CD4-positive, alpha-beta T cell treated with Interferon alpha-2 for 1 hour (primary cell): ENCODE measurements around the gene GCAT.

Experiments
- DNase-seq, 2 donors: peaks; one replicate each; pipeline ENCODE4 v3.0.0-alpha.2; 2020 to 2022

The GCAT gene

DNA sequence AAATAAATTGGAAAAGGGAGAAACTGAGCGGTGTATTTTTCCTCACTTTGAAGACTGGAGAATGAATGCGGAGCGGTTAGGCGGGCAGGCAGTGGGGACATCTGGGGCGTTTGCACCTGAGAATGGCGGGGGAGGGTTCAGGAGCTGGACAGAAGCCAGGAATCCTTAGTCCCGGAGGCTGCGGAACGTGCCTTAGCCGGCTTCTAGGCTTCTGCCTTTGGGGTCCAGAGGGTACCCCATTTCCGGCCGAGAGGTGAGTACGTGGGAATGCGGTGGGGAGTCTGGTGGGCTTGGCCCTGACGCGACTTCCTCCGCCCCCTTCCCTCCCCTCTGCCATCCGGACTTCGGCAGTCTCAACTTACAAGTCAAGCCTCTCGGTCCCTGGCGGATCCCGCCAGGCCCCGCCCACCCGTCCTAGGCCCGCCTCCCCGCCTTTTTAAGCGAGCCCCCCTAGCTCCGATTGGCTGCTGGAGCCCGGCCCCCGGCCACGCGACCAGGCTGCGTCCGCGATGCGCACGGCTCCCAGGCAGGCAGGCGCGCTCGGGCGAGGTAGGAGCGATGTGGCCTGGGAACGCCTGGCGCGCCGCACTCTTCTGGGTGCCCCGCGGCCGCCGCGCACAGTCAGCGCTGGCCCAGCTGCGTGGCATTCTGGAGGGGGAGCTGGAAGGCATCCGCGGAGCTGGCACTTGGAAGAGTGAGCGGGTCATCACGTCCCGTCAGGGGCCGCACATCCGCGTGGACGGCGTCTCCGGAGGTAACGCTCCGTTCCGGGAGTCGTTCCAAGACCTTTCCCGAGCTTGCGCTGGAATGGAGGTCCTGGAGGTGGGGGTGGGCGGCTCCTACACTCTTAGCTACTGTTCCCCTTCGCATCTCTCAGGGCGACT, at the start of gene GCAT:
Gene GCAT, plus strand, starts transcription at position 525 of the 884 bp plus-strand sequence. Its CDS starts 34 bp downstream, at position 559.
- peak; percentile 88 to 92 for DNase-seq

DNA sequence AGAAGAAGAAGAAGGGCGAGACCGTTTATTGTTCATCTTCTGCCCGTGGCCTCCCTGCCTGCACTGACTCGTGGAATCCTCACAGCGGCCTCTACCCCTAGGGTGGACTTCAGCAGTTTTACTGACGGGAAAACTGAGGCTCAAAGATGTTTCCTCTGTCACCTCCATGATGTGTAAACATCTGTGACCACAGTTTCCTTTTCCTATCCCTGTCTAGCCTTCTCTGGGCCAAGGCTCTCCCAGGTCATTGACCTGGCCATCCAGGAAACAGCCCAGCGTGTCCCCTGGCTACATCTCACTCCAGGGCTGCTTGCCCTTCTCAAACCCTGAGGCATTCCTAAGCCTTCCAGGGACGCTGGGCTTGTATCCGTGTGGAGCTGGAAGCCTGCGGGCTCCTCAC, 49.0 kb upstream of the GCAT start:
- DNase-seq, result no peak

DNA sequence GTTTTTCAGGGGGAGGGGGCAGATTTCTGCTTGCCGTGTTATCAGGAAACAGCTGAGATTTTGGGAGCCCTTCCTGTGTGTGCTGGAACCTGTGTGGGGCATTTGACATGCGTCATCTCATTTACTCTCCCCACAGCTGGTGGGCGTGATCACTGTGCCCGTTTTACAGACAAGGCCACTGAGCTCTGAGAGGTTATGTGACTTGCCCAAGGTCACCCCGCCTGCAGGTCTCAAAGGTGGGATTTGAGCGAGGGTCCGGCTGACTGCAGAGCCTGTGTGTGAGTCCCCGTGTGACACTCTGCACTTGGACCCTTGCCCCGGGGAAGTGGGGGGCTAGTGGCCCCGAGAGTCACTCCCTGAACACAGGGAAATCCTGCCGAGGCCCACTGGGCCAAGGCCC, 48.5 kb upstream of the GCAT start:
- DNase-seq, result no peak

DNA sequence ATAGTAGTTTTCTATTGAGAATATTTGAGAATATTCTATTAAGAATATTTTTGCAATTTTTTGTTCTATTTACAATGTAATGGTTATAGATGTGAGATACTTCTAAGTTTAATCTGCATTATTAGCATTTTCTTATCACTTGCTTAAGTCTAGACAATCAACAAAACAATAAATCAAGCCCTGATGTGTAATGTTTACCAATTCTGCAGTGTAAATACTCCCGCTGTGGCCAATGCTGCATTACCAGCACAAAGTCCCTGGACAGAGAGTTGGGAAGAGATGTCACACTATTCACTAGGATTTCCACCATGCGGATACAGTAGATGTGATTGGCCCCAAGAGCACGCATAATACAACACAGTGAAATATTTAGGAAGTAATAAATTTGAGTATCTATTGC, 47.6 kb upstream of the GCAT start:
- no peak for DNase-seq

DNA sequence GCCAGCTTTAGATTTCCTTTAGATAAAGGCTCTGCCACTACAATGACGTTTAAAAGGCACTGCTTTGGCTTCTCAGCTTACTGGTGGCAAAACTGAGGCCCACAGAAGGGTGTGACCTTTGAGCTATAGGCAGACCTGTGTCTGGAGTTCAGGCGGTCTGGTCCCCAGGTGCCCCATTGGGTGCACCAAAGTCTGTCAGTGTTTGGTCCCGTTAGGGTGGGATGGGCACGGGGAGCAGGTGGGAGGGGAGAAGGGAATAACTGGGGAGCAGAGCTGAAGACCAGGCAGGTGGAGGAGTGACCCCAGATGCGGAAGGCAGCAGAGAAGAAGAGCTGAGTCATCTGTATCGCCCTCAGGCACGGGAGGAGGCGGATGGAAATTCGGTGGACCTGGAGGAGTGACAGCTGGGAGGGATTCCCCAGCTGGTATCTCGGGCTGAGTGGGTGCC, 45.3 kb upstream of the GCAT start:
- no peak for DNase-seq

DNA sequence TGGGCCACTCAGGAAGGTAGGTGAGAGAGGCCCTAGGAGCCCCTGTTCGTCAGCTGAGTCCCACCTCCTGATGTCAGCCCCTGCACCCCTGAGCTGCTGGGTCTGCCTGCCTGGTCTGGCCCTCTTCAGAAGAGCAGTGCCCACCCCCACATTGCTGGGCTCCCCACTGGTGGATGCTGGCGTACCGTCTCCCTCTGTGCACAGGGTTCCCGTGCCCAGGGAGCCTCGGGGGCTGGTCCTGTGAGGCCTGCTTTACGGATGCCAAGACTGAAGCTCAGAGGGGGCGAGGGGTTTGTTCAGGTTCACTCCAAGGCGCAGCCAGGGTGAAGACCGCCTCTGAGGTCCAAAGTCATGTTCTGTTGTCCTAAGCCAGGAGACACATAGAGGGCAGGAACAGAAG, 44.7 kb upstream of the GCAT start:
- DNase-seq, result no peak

DNA sequence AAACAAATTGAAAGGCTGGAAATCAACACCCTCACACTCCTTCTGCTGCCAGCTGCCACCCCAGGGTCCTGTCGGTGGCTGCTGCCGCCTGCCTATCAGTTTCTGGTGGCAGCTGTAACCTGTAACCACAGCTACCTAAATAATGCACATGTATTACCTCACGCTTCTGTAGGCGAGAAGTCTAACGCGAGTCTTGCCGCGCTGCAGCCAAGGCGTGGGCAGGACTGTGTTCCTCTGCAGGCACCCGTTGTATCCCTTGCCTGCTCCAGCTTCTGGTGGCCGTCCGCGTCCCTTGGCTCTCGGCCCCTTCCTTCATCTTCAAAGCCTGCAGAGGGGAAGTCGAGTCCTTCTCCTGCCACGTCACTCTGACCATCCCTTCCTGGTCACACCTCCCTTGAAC, 44.1 kb upstream of the GCAT start:
- no peak for DNase-seq

DNA sequence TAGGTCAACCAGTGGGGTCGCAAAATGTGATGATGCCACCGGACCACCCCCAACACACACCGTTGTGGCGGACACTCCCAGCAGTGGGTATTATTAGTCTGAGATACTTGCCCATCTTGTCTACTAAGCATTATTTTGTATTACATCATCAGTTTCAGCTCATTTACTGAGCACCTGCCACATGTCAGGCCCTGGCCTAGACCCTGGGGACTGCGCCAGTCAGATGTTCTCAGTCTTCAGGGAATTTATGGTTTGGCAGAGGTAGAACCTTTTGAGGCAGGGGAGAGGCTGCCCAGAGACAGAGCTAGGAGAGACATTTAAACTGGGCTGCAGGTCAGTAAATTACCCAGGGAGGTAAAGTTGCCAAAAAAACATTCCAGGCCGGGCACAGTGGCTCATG, 43.1 kb upstream of the GCAT start:
- DNase-seq, result no peak

DNA sequence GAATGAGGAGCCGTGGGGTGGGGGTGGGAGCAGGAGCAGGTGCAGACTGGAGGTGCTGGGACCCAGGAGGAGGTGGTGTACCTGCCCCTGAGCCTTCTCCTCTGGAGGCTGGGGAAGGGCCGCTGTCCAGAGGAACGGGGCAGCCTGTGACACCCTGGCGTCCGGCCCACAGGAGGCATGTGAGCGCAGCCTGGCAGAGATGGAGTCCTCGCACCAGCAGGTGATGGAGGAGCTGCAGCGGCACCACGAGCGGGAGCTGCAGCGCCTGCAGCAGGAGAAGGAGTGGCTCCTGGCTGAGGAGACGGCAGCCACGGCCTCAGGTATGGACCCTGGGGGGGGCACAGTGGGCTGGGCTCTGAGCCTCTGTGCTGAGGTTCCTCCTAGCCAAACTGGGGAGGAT, 42.2 kb upstream of the GCAT start:
- DNase-seq, result no peak

DNA sequence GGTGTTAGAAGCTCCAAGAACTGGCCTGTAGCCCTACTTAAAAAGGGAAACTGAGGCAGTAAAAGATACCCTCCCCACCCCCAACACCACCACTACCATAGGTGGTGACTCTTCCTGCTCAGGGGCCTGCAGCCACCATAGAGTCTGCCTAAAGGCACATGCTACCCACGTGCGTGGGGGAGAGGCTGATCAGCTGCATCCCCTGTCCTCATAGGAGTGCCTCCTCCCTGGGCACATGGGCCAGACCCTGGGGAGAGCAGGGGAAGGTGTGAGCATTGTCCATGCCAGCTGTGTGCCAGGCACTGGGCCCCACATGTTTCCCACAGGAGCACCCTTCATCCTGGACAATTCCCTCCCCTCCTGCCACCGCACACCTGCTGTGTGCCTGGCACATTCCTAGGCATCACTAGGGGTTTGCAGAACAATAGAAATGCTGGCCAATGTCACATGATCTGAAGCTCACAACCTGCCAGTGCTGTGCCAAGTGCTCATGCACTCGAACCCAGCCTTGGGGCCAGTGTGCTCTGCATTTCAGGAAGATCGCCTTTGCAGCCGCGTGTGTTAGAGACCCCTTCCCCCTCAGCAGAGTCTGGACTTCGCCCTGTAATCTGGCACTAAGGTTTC, 41.7 kb upstream of the GCAT start:
- no peak for DNase-seq

DNA sequence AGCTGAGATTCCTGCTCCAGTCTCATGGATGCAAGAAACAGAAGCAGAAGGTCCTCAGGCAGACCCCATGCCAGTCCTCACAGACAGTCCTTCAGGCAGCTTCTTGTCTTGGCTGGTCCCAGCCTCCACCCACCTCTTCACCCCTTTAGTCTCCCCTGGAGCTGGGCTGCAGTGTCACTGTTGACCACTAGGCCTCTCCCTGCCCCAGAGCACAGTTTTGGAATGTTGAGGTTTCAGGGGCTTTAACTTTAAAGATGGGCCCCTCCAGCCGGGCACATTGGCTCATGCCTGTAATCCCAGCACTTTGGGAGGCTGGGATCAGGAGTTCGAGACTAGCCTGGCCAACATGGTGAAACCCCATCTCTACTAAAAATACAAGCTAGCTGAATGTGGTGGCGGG, 39.5 kb upstream of the GCAT start:
- no peak for DNase-seq

DNA sequence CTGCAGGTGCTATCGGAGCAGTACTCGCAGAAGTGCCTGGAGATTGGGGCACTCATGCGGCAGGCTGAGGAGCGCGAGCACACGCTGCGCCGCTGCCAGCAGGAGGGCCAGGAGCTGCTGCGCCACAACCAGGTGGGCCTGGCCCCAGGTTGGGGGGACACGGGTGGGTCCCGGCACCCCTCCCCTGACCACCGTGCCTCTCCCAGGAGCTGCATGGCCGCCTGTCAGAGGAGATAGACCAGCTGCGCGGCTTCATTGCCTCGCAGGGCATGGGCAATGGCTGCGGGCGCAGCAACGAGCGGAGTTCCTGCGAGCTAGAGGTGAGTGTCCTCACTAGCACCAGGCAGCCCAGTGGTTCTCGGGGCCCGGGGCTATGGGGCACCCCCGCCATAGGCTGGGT, 38.7 kb upstream of the GCAT start:
- no peak for DNase-seq

DNA sequence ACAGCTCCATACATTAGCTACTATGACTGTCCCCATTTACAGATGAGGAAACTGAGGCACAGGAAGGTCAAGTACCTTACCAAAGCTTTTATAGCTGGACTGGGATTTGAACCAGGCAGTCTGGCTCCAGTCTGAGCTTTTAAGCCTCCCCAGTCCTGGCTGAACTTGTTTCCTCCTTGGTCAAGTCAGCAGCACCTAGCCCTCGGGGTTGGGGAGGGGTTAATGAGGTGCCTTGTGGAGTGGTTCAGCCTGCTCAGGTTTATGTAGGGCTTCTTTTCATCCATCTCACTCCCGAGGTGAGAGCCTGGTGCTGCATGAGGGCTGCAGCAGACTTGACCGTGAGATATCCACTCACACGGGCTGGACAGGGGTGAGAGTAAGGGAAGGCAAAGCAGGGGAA, 36.7 kb upstream of the GCAT start:
- no peak for DNase-seq

DNA sequence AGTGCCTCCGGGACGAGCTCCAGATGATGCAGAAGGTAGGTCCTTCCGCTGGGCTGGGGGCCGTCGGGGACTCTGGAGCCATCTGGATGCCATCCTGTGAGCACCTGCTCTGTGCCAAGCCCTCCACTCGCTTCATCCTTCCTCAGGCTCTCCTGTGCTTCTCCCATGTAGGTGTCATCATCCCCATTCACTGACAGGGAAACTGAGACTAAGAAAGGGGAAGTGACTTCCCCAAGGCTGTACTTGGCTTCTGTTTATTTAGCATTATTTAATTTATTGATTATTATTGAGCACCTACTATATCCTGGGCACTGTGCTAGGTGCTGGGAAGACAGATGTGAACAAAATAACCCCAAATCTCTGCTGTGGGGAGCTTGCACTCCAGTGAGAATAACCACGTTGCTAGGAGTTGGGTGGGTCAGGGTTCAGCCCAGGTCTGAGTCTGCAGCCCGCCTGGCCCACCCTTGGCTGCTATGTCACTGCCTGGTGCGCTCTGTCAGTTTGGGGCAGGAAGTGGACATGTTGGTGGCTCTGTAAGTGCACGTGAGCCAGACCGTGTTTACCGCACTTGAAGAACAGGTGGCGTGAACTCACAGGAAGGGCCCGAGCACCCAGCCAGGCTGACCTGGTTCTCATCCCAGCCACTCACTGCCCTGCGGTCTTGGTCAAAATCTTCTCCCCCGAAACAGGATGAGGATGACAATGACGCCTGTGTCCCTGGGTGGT, 35.9 kb upstream of the GCAT start:
- DNase-seq, result no peak

DNA sequence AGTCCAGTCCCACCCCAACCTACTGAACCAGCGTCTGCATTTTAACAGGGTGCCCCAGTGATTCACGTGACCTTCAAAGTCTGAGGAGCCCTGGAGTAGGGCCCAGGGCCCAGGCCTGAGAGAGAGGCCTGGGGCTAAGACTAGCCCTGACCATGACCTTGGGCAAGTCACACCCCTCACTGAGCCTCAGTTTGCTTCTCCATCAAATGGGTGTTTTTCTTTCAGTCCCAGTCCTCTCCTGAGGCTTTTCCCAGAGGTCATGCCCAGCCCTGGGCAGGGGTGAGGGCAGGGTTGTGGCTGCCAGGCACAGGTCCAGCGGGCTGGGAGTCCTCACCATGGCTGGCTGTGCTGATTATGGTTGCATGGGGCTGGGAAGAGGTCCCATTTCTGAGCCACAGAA, 33.0 kb upstream of the GCAT start:
- no peak for DNase-seq

DNA sequence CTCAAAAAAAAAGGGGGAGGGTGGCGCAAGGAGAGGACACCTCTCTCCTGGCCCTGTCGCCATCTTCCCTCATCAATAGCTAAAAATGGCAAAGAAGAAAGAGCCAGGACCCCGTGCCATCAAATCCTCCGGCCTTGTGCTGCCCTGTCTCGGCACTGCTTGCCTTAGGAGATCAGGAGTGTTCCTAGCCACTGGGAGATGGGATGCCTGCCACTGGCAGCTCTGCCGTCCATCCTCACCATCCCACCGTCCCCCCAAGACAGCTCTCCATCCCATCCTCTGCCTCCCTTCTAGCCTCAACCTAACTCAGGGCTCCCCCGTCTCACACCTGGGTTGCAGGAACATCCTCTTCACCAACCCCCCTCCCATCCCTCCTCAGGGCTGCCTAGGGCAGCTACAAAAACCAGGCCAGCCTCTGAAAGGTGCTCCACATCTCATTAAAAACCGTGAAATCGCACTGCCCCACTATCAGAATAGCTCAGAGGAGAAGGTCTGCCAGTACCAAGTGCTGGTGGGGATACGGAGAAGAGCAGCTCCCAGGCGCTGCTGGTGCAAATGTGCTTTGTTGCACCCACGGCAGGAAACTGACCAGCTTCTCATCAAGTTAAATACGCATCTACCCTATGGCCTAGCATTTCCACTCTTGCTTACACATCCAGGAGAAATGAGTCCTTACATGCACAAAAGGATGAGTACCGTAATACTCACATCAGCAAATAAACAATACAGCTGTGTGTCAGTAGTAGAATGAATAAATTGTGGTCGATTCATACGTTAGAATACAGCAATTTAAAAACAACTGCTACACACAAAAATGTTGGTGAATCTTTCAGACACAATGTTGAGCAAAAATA, 31.7 kb upstream of the GCAT start:
- DNase-seq, result no peak

DNA sequence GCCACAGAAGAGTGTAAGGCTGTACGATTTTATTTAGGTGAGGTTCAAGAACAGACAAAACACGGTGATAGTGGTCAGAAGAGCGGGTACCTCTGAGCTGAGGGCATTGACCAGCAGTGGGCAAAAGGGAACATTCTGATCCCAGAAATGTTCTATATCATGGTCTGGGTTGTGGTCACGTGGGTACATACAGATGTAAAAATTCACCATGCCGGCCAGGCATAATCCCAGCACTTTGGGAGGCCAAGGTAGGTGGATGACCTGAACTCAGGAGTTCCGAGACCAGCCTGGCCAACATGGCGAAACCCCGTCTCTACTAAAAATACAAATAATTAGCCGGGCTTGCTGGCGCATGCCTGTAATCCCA, 31.1 kb upstream of the GCAT start:
- DNase-seq, result no peak

DNA sequence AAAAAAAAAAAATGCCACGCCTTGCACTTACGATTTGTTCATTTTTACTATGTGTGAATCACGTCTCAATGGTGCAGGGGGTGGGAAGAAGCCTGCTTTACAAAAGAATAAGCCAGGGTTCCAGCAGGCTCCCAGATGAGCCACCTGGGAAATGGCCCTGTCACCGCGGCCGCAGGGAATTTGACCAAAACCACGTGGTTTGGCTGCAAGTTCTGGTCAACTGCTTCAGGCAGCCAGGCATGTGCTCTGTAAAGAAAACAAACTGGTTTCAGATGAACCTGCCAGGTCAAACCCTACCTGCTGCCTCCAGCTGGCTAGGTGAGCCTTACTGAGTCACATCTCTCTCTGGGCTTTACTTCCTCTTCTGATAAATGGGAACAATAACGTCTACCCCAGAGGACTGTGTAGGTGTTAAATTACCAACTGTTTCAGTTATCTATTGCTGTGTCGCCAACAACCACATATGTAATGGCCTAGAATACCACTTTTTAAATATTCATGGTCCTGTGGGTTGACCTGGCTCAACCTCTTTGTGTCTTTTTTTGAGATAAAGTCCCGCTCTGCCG, 30.5 kb upstream of the GCAT start:
- DNase-seq, result no peak

DNA sequence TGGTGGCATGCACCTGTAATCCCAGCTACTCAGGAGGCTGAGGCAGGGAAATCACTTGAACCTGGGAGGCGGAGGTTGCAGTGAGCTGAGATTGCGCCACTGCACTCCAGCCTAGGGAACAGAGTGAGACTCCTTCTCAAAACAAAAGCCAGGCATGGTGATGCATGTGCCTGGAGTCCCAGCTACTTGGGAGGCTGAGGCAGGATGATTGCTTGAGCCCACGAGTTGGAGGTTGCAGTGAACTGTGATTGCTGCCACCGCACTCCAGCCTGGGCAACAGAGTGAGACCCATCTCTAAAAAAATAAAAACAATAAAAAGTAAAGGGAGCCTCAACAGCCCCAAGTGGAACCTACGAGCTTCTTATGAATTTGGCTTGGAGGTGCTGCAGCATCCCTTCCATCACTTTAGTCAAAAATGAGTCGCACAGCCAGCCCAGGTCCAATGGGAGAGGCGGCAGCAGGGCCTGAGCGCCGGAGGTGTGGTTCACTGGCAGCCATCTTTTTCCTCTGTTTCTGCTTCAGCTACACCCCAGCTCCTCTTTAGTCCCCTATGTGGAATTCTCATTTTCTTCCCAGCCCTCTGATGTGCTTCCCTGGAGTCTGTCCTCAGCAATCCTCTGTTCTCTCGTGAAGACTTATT, 29.2 kb upstream of the GCAT start:
- DNase-seq, result no peak

DNA sequence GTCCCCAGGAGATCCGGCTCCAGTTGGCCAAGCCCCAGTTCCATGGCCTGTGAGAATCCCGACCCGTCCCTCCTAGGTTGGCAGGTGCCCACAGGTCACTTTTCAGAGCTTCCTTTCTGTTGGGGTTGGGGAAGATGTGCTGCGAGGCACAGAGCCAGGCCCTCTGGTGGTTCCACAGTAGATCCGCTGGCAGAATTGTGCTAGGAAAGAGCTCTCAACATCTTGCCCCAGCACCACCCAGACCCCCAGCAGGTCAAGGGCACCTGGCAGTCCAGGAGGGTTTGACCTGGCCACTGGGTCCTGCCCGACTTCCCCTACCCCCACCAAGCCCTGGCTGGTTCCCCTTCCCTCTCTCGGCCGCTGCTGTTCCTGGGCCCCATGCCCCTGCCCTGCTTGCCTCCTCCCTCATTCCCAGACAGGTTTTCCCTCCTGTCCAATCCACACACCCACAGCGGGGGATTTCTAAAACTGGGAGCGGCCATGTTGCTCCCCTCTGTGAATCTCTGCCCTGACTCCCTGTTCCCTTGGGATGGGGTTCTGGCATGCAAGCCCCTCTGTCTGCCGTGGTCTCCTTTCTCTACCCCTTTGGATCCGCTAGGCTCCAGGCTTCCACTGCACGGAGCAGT, 26.2 kb upstream of the GCAT start:
- no peak for DNase-seq

DNA sequence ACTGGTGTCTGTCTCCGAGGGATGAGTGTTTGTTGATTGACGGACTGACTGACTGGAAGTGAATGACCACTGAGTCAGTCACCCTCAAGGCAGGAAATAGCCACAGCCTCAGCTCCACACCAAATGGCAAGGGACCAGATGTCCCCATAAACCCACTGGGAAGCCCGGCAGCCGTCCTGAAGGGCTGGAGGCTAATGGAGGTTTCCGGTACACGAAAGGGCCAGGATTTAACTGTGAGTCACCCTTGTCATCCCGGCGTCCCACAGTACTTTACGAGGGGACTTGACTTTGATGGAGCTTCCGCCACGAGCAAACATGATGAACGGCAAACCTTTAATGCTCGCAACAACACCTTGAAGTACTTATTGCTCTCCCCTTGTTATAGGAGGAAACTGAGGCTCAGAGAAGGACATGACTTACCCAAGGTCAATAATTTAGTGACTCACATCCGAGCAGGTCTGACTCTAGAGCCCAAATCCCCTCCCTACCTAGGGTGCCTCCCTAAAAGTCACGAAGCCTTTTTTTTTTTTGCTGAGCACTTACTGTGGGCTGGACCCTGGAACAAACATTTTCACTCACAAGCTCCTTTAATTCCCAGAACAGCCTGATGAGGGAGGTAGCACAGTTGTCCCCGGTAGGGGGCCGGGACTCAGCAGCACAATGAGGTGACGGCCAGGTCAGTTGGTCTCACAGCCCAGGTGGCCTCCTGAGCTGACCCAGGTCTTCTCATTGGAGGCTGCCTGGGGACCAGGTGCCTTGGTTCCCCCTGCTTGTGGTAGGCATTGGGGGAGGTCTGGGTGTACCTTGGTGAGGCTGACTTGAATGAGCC, 25.2 kb upstream of the GCAT start:
- no peak for DNase-seq
